K562 (cell line): ENCODE data around the gene NCOA3. TPM values are rescaled to one million over a fixed set of nuclear protein-coding genes. Genes with fewer than 3 reads are reported as not detected.

Experiments
- ATAC-seq: fragments of 200-7000 bp; cut with Tn5 transposase; 3 replicates; pipeline ENCODE4 v1.9.1; 2020; ENCODE audit warnings: moderate library complexity
- BruUV-seq: library from RNA; stranded (reverse); fragments of 400-500 nt; replicated peaks from 2 replicates; lab custom pipeline; 2021; lab: Mats Ljungman, UMichigan
- CTCF ChIA-PET: fragments of 300-600 bp; formaldehyde crosslinking; extraction: SDS; loops from one replicate; lab custom pipeline; 2021; ENCODE audit warnings: low intra/inter-chr PET ratio; lab: Yijun Ruan, JAX
- POLR2A ChIA-PET: fragments of 300-600, 350-650 bp; sonication (Branson Sonifier 250); formaldehyde crosslinking; extraction: SDS; loops from one replicate; lab custom pipeline; 2021; ENCODE audit warnings: antibody characterized with exemption, inconsistent platforms; lab: Yijun Ruan, JAX
- DNase-seq, 4 experiments: peaks; one replicate each; pipeline versions ENCODE4 v3.0.0 to v3.0.0-alpha.2; 2011 to 2018; ENCODE audit warnings: low spot score in 3 of 4, mixed read lengths in 3 of 4; ENCODE audit errors: extremely low read depth in 1 of 4
- FAIRE-seq: peaks from 2 replicates; lab custom pipeline; 2011; peaks lifted over from hg19 to GRCh38; lab: Jason Lieb, UNC
- H2AFZ ChIP-seq: 2 replicates; pipeline ENCODE4 v1.6.0; 2011; ENCODE audit warnings: low read depth, low read length, control low read depth, inconsistent platforms
- H3K27ac ChIP-seq: fragments of 200-600 bp; 3 replicates; pipeline ENCODE4 v1.8.0; 2011; ENCODE audit warnings: low read depth, mild to moderate bottlenecking, control low read depth, inconsistent platforms, low read length, moderate library complexity, mixed read lengths; ENCODE audit errors: extremely low read depth
- H3K27me3 ChIP-seq, 2 experiments: fragments of 300-600 bp in 1 of 2; 2 replicates in 1 of 2; 3 replicates in 1 of 2; pipeline versions ENCODE4 v1.6.0 to v1.8.0; 2011; ENCODE audit warnings: inconsistent platforms in 2 of 2, low read length in 2 of 2, mild to moderate bottlenecking in 1 of 2, mixed read lengths in 1 of 2, moderate library complexity in 1 of 2; ENCODE audit not compliant: control insufficient read depth in 2 of 2, insufficient read depth in 2 of 2
- H3K36me3 ChIP-seq: fragments of 300-600 bp; 3 replicates; pipeline ENCODE4 v1.8.0; 2011; ENCODE audit warnings: mild to moderate bottlenecking, low read length, inconsistent platforms; ENCODE audit not compliant: control insufficient read depth, insufficient read depth
- H3K4me1 ChIP-seq, 2 experiments: fragments of 200-600 bp in 1 of 2; replicated peaks in 1 of 2; 2 replicates in 1 of 2; 3 replicates in 1 of 2; pipeline versions ENCODE4 v1.5.1 to v1.8.0; 2011; ENCODE audit warnings: inconsistent platforms in 2 of 2, low read length in 2 of 2, mild to moderate bottlenecking in 1 of 2, mixed read lengths in 1 of 2, moderate library complexity in 1 of 2; ENCODE audit not compliant: control insufficient read depth in 2 of 2, insufficient read depth in 2 of 2
- H3K4me2 ChIP-seq: 2 replicates; pipeline ENCODE4 v1.6.1; 2011; ENCODE audit warnings: low read length, control low read depth, inconsistent platforms, mixed read lengths; ENCODE audit not compliant: insufficient read depth
- H3K4me3 ChIP-seq: fragments of 200-600 bp; sonication (generic), shearing (Covaris generic); 2 replicates; pipeline ENCODE4 v1.5.1; 2016; ENCODE audit warnings: control low read depth, inconsistent platforms
- H3K79me2 ChIP-seq: fragments of 200-600 bp; 3 replicates; pipeline ENCODE4 v1.8.0; 2011; ENCODE audit warnings: low read length, inconsistent platforms; ENCODE audit not compliant: control insufficient read depth, insufficient read depth
- H3K9ac ChIP-seq, 2 experiments: 2 replicates each; pipeline versions ENCODE4 v1.6.0 to v1.6.1; 2011; ENCODE audit warnings: low read depth in 2 of 2, low read length in 2 of 2, control low read depth in 1 of 2, inconsistent platforms in 1 of 2, mild to moderate bottlenecking in 1 of 2, mixed read lengths in 1 of 2; ENCODE audit not compliant: insufficient read depth in 1 of 2
- H3K9me1 ChIP-seq: one replicate; pipeline ENCODE4 v1.6.0; 2011; ENCODE audit warnings: inconsistent platforms, mild to moderate bottlenecking, low read length, moderate library complexity; ENCODE audit not compliant: control insufficient read depth, insufficient read depth
- H3K9me3 ChIP-seq: replicated peaks from 2 replicates; pipeline ENCODE4 v1.5.1; 2011; ENCODE audit warnings: low read depth, low read length, inconsistent platforms; ENCODE audit not compliant: control insufficient read depth, insufficient read depth
- H4K20me1 ChIP-seq: replicated peaks from 2 replicates; pipeline ENCODE4 v1.6.1; 2011; ENCODE audit warnings: low read length, inconsistent platforms, mixed read lengths; ENCODE audit not compliant: control insufficient read depth, insufficient read depth
- ADNP ChIP-seq: fragments of 200-800 bp; sonication (Bioruptor generic); IDR thresholded peaks from 2 replicates; pipeline ENCODE4 v1.6.1; 2016; ENCODE audit warnings: missing genetic modification characterization, missing compliant biosample characterization
- CTBP1 ChIP-seq: fragments of 450-650 bp; IDR thresholded peaks from 2 replicates; pipeline ENCODE4 v1.6.1; 2016; ENCODE audit warnings: borderline replicate concordance
- FOXA3 ChIP-seq, 2 experiments: fragments of 450-650 bp in 1 of 2; sonication (generic) in 1 of 2; formaldehyde crosslinking; IDR thresholded peaks in 1 of 2; conservative IDR thresholded peaks in 1 of 2; 2 replicates each; pipeline versions ENCODE4 v1.4.0 to v1.8.0; 2020 to 2022; ENCODE audit warnings: mild to moderate bottlenecking in 2 of 2, missing genetic modification reagents in 1 of 2
- FOXM1 ChIP-seq, 2 experiments: fragments of 450-650 bp in 1 of 2; sonication (generic) in 1 of 2; formaldehyde crosslinking in 1 of 2; IDR thresholded peaks; 2 replicates each; pipeline versions ENCODE4 v1.6.1 to v1.9.0; 2017 to 2022; ENCODE audit warnings: low read depth in 2 of 2, mild to moderate bottlenecking in 2 of 2, missing genetic modification reagents in 1 of 2, moderate library complexity in 1 of 2
- HNRNPK ChIP-seq: fragments of 200-400 bp; formaldehyde crosslinking; IDR thresholded peaks from one replicate; pipeline ENCODE4 v1.6.1; 2018; ENCODE audit warnings: mild to moderate bottlenecking, low read depth, low read length; ENCODE audit not compliant: poor library complexity, severe bottlenecking
- KAT8 ChIP-seq: fragments of 450-650 bp; IDR thresholded peaks from 2 replicates; pipeline ENCODE4 v1.6.1; 2016; ENCODE audit warnings: low read depth, mild to moderate bottlenecking
- MTA1 ChIP-seq: fragments of 450-650 bp; IDR thresholded peaks from 2 replicates; pipeline ENCODE4 v1.6.1; 2017; ENCODE audit warnings: borderline replicate concordance
- NR0B1 ChIP-seq: fragments of 450-650 bp; IDR thresholded peaks from one replicate; pipeline ENCODE4 v1.6.1; 2018; ENCODE audit warnings: mild to moderate bottlenecking, moderate library complexity; ENCODE audit not compliant: partially characterized antibody
- SAFB ChIP-seq: fragments of 200-400 bp; formaldehyde crosslinking; IDR thresholded peaks from 2 replicates; pipeline ENCODE4 v1.6.1; 2017; ENCODE audit warnings: low read depth, low read length, borderline replicate concordance
- SOX6 ChIP-seq: fragments of 450-650 bp; IDR thresholded peaks from 2 replicates; pipeline ENCODE4 v1.6.1; 2014; ENCODE audit warnings: mild to moderate bottlenecking
- ZFP30 ChIP-seq: fragments of 250-450 bp; sonication (Bioruptor Pico); IDR thresholded peaks from 2 replicates; pipeline ENCODE4 v1.8.0; 2022; ENCODE audit warnings: moderate library complexity, mild to moderate bottlenecking, inconsistent platforms, borderline replicate concordance
- ZFX ChIP-seq: sonication (generic); formaldehyde crosslinking; IDR thresholded peaks from 2 replicates; pipeline ENCODE4 v1.8.0; 2022; ENCODE audit warnings: mild to moderate bottlenecking, missing genetic modification reagents, moderate library complexity
- ZNF174 ChIP-seq: fragments of 250-450 bp; sonication (Bioruptor Pico); IDR thresholded peaks from 2 replicates; pipeline ENCODE4 v1.4.0; 2020; ENCODE audit warnings: mild to moderate bottlenecking
- ZNF644 ChIP-seq: fragments of 200-800 bp; sonication (Bioruptor generic); IDR thresholded peaks from 2 replicates; pipeline ENCODE4 v1.6.1; 2016; ENCODE audit warnings: low read depth, missing genetic modification characterization, missing compliant biosample characterization
- in situ Hi-C: fragments of 300-500 bp; cut with MboI; formaldehyde crosslinking; loops from 4 replicates; pipeline ENCODE4 v1.15.0; 2018; ENCODE audit warnings: inconsistent platforms, mixed read lengths
- intact Hi-C: fragments of 100-400 bp; cut with micrococcal nuclease; formaldehyde crosslinking; loops from 2 replicates; pipeline ENCODE4 v1.14.2; 2022
- polyA plus RNA-seq, 8 experiments: library from polyadenylated mRNA; depleted of rRNA in 4 of 8; stranded (reverse) in 5 of 8; unstranded in 3 of 8; fragments of >200 nt; fragmentation: Nextera tagmentation in 2 of 8; fragmentation: Illumina TruSeq in 1 of 8; extraction: Ambion mirVana in 2 of 8; extraction: Trizol in 1 of 8; gene quantifications; 2 replicates each; pipeline versions ENCODE4 v1.2.1 to v1.2.3, GENCODE V29; 2011 to 2014; ENCODE audit warnings: inconsistent platforms in 1 of 8, missing spikeins in 1 of 8
- total RNA-seq, 7 experiments: library from RNA; depleted of rRNA in 6 of 7; stranded (reverse); fragments of >200 nt in 6 of 7; fragmentation: Illumina TruSeq in 2 of 7; extraction: Trizol in 2 of 7; gene quantifications; 2 replicates each; pipeline versions ENCODE4 v1.2.1 to v1.2.3, GENCODE V29; 2011 to 2021; ENCODE audit warnings: low replicate concordance in 1 of 7
- TF ChIP-seq, protein P1 (sequence below): fragments of 450-650 bp; IDR thresholded peaks from 2 replicates; pipeline ENCODE4 v1.6.1; 2017; ENCODE audit warnings: antibody characterized with exemption
- TF ChIP-seq, protein P2 (sequence below): sonication (generic); formaldehyde crosslinking; IDR thresholded peaks from 2 replicates; pipeline ENCODE4 v1.9.0; 2022; ENCODE audit warnings: mild to moderate bottlenecking, missing genetic modification reagents

NCOA3 gene
- total and polyA plus RNA-seq, 9 of the 15 experiments (the other 6 are each of a cell fraction or from before 2014, with no cell fraction given) = 3.2 to 24.3 (median 14.4) TPM

GRCh38 chr20:47479506-47479905 is 22.2 kb upstream of the NCOA3 start:
- no peaks in the 10 kb centered on the region for H4K20me1 ChIP-seq
- H3K4me2 ChIP-seq = no peak overlapping the region
- ChIA-PET POLR2A (no interaction called here), CTCF (no interaction called here)
- no peaks in the 10 kb centered on the region for H3K27me3 ChIP-seq
- ATAC-seq = peak; percentile 45; the same call in 1 of the 3 replicates
- intact Hi-C loops (no loop called here), in situ Hi-C loops (no loop called here)
- peaks cover 0 to 10% of the 10 kb centered on the region in 2 experiments; a peak in 4 of 5 replicates for H3K4me1 ChIP-seq
- H3K9me1 ChIP-seq = no peaks in the 10 kb centered on the region
- H3K27ac ChIP-seq = no peak overlapping the region
- no peak for FAIRE-seq
- peak overlapping the region; percentile 45; the same call in 1 of the 2 replicates for H2AFZ ChIP-seq
- no peaks in the 10 kb centered on the region for H3K9me3 ChIP-seq
- H3K36me3 ChIP-seq = no peaks in the 10 kb centered on the region
- DNase-seq = peak in 1 of 4 experiments; percentile 18
- H3K79me2 ChIP-seq = no peaks in the 10 kb centered on the region
- no TSS peak for BruUV-seq
- no peak overlapping the region for H3K4me3 ChIP-seq
- H3K9ac ChIP-seq = no peak overlapping the region
- TF ChIP-seq NR0B1 (no peak), CTBP1 (peak; percentile 55), ZNF174 (CRISPR knock-in tag) (no peak), FOXM1 (IDR thresholded peaks at IDR 0.05; ENCODE audit: low read depth) (no peak), FOXM1 (CRISPR knock-in tag; IDR thresholded peaks at IDR 0.05; ENCODE audit: low read depth) (no peak), KAT8 (no peak), ADNP (tag) (peak; percentile 46; the same call in 1 of the 2 replicates), MTA1 (peak; percentile 53; the same call in 1 of the 2 replicates), SOX6 (peak; percentile 94), ZFX (CRISPR knock-in tag) (peak; percentile 38; the same call in 1 of the 2 replicates), HNRNPK (no peak), ZNF644 (tag) (peak; percentile 40; the same call in 1 of the 2 replicates), ZFP30 (CRISPR knock-in tag) (no peak), FOXA3 (CRISPR knock-in tag; conservative IDR thresholded peaks at IDR 0.05 in 1 of 2, IDR thresholded peaks at IDR 0.05 in 1 of 2) (no peak), SAFB (no peak)
- TF ChIP-seq, protein P1, sequence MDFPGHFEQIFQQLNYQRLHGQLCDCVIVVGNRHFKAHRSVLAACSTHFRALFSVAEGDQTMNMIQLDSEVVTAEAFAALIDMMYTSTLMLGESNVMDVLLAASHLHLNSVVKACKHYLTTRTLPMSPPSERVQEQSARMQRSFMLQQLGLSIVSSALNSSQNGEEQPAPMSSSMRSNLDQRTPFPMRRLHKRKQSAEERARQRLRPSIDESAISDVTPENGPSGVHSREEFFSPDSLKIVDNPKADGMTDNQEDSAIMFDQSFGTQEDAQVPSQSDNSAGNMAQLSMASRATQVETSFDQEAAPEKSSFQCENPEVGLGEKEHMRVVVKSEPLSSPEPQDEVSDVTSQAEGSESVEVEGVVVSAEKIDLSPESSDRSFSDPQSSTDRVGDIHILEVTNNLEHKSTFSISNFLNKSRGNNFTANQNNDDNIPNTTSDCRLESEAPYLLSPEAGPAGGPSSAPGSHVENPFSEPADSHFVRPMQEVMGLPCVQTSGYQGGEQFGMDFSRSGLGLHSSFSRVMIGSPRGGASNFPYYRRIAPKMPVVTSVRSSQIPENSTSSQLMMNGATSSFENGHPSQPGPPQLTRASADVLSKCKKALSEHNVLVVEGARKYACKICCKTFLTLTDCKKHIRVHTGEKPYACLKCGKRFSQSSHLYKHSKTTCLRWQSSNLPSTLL = no peak
- TF ChIP-seq, protein P2, sequence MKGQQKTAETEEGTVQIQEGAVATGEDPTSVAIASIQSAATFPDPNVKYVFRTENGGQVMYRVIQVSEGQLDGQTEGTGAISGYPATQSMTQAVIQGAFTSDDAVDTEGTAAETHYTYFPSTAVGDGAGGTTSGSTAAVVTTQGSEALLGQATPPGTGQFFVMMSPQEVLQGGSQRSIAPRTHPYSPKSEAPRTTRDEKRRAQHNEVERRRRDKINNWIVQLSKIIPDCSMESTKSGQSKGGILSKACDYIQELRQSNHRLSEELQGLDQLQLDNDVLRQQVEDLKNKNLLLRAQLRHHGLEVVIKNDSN (CRISPR knock-in tag) = no peak
